ENCODE data around the gene STK11.

STK11 gene

GRCh38 chr19:1255186-1256161 is 49.9 kb downstream of the STK11 start:
- no peak for DNase-seq
- in situ Hi-C loops (cut with HindIII; ENCODE audit: low pct_ligation_motif_present, low pct_unique_long_range_greater_than_20kb, low sequenced_read_pairs), result no loop called here

DNA sequence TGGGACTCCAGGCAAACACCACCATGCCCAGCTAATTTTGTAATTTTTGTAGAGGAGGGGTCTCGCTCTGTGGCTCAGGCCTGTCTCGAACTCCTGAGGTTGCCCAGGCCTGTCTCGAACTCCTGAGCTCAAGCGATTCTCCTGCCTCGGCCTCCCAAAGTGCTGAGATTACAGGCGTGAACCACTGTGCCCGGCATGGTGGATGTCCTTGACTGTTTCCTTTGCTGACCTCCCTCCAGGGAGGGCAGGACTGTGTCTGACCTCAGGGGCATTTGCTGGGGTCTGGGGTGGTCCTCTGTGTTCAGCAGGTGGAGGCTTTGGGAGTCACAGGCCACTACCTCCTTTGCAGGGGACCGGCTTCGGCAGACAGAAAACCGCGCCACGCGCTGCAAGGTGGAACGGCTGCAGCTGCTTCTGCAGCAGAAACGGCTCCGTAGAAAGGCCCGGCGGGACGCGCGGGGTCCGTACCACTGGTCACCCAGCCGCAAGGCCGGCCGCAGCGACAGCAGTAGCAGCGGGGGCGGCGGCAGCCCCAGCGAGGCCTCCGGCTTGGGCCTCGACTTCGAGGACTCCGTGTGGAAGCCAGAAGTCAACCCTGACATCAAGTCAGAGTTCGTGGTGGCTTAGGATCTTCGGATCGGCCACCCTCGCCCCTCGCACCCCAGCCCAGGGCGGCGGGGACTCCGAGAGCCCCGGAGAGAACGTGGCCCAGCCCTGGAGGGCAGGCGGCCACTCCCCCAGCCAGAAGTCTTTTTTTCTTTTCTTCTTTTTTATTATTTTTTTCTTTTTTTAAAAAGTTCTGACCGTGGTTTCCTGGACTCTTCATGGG is 51.3 kb downstream of the STK11 start:
- in situ Hi-C loops (cut with HindIII; ENCODE audit: low pct_ligation_motif_present, low pct_unique_long_range_greater_than_20kb, low sequenced_read_pairs), result no loop called here
- DNase-seq, result no peak

GRCh38 chr19:1257475-1258162 is 52.0 kb downstream of the STK11 start:
- DNase-seq, result no peak
- in situ Hi-C loops (cut with HindIII; ENCODE audit: low pct_ligation_motif_present, low pct_unique_long_range_greater_than_20kb, low sequenced_read_pairs), result no loop called here

- in situ Hi-C loops (cut with HindIII; ENCODE audit: low pct_ligation_motif_present, low pct_unique_long_range_greater_than_20kb, low sequenced_read_pairs), result no loop called here
- no peak for DNase-seq
Observed at GRCh38 chr19:1258163-1258492, 52.5 kb downstream of the STK11 start.

DNA sequence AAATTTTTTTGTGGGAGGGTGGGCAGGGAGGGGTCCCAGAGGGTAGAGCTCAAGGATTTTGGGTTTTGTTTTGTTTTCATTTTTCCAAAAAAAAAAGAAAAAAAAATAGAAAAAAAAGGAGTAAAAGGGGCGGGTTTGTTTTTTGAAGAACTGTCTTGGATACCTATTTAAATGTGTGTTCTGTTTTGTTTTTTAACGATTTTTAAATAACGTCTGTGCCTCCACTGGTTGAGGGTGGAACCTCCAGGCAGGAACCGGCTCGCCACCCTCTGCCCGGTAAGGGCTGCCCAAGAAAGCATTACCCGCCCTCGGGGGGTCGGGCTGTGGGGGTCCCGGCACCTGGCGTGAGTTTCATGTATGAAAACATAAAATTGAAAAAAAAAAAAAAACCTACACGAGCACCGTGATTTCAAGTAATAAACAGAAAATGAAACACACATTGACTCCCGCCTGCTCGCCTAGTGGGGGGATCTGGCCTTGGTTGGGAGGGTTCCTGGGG is 53.2 kb downstream of the STK11 start:
- in situ Hi-C loops (cut with HindIII; ENCODE audit: low pct_ligation_motif_present, low pct_unique_long_range_greater_than_20kb, low sequenced_read_pairs), result no loop called here

DNA sequence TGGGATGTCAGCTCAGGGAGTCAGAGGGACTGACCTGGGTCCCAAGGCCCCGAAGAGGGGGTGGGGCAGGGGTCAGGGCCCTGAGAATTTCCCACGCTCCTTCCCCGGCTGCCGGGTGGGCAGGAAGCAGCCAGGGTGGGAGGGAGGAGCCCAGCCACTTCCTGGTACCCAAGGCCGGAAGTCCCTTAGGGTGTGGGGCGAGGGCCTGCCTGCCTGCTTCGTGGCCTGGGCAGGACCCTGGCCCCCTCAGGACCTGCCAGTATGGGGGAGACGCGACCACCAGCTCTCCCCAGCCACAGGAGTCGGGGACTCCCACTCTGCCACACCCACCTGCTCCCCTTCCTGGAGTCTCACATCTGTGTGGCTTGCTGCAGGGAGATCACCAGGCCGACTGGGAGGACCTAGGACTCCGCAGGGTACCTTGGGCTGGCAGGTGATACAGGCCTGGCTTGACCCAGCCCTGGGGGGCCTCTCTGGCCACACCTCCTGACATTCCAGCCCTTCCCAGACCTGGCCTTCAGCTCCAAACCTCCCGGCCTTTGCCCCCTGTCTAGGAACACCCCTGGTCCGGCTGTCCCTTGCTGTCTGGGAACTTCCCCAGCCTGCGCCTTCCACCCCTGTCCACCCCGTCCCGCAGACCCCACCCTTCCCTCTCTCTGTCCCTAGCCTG is 53.8 kb downstream of the STK11 start:
- in situ Hi-C loops (cut with HindIII; ENCODE audit: low pct_ligation_motif_present, low pct_unique_long_range_greater_than_20kb, low sequenced_read_pairs), result no loop called here
- peak; percentile 60 for DNase-seq

More for the DNA sequence above, 53.2 kb downstream of the STK11 start:
- no peak for DNase-seq

DNA sequence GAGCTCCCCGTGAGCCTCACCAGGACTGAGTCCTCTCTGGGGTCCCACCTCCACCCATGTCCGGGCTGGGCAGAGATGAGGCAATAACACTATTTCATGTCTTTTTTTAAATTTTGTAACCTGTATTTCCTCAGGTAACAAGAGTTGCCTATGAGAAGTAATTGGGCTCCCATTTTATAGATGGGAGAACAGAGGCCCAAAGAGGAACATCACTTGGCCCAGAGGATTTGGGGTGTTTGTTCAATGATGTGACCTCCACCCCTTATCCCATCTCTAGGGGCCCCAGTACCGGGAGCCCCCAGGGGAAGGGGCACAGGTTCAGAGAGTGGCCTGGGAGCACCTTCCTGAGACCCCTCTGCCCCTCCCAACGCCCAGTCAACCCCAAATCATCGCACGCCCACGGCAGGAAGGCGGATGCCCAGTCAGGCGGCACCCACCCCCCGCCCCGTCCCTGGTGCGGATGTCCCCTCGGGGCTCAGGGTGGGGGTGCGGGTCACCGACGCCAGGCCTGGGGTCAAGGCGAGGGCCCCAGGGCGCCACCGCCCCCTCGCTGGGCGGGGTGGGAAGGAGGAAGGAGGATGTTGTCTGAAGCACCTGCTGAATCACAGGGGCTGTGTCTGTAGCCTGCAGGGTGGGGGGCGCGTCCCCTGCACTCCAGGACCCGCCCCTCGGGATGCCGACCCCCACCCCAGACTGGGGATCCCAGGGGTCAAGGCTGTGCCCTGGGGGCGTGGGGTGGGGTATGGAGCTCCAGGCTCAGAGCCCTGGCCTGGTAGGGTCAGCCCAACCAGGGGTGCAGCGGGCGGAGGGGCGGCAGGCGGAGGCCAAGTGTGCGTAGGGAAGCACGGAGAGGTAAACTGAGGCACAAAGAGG is 54.5 kb downstream of the STK11 start:
- no peak for DNase-seq
- in situ Hi-C loops (cut with HindIII; ENCODE audit: low pct_ligation_motif_present, low pct_unique_long_range_greater_than_20kb, low sequenced_read_pairs), result no loop called here

DNA sequence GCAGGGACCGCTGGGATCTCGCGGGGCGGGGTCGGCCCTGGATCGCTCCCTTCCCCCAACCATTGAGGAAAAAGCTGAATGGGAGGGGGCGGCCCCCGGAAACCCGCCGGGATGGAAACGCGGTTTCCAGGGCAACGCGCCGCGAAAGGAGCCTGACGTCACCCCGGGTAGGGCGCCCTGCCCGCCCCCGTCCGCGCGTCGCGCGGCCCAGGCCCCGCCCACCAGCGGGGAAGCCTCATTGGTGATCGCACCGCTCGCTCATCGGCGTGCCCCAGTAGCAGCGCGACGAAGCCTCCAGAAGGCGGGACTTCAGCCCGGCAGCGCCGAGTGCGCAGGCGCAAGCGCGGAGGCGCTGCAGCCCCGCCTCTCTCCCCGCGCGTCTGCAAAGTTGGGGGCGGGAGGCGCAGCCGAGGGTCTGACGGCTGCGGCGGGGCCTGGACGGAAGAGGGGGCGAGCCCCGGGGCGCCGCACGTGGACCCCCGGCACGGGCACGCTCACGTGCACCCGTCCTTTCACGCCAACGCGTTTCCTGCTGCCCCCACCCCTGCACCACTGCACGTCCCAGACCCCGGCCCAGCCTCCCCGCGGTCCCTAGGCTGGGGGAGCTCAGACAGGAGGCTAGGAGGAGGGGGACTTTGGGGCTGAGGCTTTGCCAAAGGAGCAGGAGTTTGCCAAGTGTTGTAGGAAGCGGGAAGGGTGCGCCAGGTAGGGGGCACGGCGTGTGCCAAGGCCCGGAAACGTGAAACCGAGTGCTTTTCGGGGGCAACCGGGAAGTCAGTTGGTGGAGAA is 55.4 kb downstream of the STK11 start:
- DNase-seq, result peak; percentile 93

GRCh38 chr19:1261538-1261797 is 55.9 kb downstream of the STK11 start:
- no peak for DNase-seq
- in situ Hi-C loops (cut with HindIII; ENCODE audit: low pct_ligation_motif_present, low pct_unique_long_range_greater_than_20kb, low sequenced_read_pairs), result no loop called here

More for the DNA sequence above, 55.4 kb downstream of the STK11 start:
- in situ Hi-C loops (cut with HindIII; ENCODE audit: low pct_ligation_motif_present, low pct_unique_long_range_greater_than_20kb, low sequenced_read_pairs), result no loop called here

DNA sequence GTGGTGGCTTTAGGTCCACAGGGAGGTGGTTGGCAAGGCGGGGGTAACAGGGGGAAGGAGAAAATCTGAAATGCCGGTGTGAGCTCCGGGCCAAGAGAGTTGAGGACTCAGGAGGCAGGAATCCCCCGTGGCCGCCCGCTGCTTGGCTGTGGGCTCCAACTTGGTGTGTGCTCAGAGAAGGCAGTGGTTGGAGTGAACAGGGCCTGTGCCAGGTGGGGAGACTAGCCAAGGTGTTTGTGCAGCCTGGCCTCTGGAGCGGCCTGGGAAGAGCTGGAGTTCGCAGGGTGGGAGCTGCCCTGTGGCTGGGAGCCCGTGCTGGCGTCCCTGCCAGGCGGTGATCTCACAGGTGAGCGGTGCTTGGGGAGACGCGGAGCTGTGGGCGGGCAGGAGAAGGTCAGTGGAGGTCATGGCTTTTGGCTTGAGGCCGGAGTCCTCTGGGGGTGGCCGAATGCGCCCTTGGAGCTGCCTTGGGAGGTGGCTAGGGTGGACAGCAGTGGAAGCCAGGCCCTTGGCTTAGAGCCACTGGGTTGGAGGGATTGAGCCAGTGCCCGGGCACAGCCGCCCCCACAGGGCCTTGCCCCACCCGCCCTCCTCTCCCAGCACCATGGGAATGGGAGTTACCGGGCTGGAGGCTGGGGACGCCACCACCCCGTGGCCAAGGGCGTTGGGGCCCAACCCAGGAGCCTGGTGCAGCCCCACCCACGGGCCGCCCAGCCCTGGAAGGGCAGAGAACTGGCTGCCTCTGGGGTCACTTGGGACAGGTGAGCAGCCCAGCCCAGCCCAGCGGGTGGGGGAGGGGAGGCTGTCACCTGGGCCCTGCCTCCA is 56.4 kb downstream of the STK11 start:
- DNase-seq, result peak; percentile 69
- in situ Hi-C loops (cut with HindIII; ENCODE audit: low pct_ligation_motif_present, low pct_unique_long_range_greater_than_20kb, low sequenced_read_pairs), result no loop called here

DNA sequence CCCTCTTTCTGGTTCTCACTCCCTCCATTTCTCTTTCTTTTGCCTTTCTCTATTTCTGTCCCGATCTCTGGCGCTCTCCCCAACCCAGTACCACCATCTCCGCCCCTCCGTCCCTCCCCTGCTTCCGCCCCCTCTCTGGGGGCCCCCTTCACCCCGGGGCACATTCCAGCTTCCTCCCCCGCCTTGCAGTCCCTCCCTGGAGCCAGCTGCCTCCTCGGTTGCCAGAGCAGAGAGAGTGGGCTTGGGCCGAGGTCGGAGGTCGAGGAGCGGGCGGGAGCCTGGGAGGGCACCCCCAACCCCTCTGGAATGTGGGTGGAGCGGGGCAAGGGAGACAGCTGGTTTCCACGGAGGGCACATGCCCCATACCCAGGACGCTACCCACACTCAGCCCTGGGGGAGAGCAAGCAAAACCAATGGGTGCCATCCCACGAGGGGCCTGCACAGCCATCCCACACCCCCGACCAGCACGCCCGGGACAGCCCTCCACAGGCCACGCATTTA is 57.1 kb downstream of the STK11 start:
- DNase-seq, result no peak
- in situ Hi-C loops (cut with HindIII; ENCODE audit: low pct_ligation_motif_present, low pct_unique_long_range_greater_than_20kb, low sequenced_read_pairs), result no loop called here

DNA sequence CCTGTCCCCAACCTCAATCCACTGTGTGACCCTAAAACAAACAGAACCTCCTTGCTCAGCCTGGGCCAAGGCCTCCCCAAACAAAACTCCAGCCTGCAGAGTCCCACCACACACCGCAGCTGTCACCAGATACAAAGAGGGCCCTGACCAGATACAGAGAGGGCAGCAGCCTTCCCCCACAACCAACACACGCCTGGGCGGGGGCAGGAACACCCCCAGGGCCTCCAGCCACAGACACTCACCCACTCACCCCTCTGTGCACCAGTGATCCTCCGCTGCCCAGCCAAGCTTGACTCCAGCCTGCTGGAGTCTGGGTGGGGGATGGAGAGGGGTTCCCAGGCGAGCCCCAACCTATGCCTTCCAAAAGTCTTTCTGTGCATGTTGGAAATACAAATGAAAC is 57.6 kb downstream of the STK11 start:
- in situ Hi-C loops (cut with HindIII; ENCODE audit: low pct_ligation_motif_present, low pct_unique_long_range_greater_than_20kb, low sequenced_read_pairs), result no loop called here

GRCh38 chr19:1264801-1265614 is 59.4 kb downstream of the STK11 start:
- in situ Hi-C loops (cut with HindIII; ENCODE audit: low pct_ligation_motif_present, low pct_unique_long_range_greater_than_20kb, low sequenced_read_pairs), result no loop called here
- DNase-seq, result peak; percentile 93

More for the DNA sequence above, 57.6 kb downstream of the STK11 start:
- DNase-seq, result no peak

- peak; percentile 62 for DNase-seq
- in situ Hi-C loops (cut with HindIII; ENCODE audit: low pct_ligation_motif_present, low pct_unique_long_range_greater_than_20kb, low sequenced_read_pairs), result no loop called here
Observed at GRCh38 chr19:1265615-1266128, 60.1 kb downstream of the STK11 start.

Measured in ACHN (cell line).